ENCODE measurements around the gene HOXB4. TPM values are rescaled to one million over a fixed set of nuclear protein-coding genes. Genes with fewer than 3 reads are reported as not detected.
A peak's percentile ranks its signal among the peaks of the same experiment; 100 is the strongest.

The HOXB4 gene
- total RNA-seq, 1 experiment from 2014 or later: 11.3 TPM

GRCh38 chr17:48543854-48544348 is 34.2 kb downstream of the HOXB4 start:
- intact Hi-C loops (cut with micrococcal nuclease): no loop called here
- ChIA-PET POLR2A (no interaction called here), CTCF (no interaction called here), RAD21 (ENCODE audit: low non-redundant PET in 1 of 2, low total read pairs in 2 of 2, uncharacterized antibody in 2 of 2, unreplicated experiment in 2 of 2) (no interaction called here)
- Histone ChIP-seq H3K9me2 (ENCODE audit: insufficient read depth) (no peaks in the 10 kb centered on the region), H3K4me2 (ENCODE audit: low read length) (peak overlapping the region; percentile 69), H3K27ac (ENCODE audit: low read depth, low read length) (no peak overlapping the region), H3K79me2 (ENCODE audit: insufficient read depth, low read length) (no peaks in the 10 kb centered on the region), H2AFZ (ENCODE audit: low read depth, low read length, poor library complexity, severe bottlenecking) (no peak overlapping the region), H3K9ac (ENCODE audit: low read length) (peak overlapping the region; percentile 63), H3K4me1 (ENCODE audit: control insufficient read depth in 1 of 2, insufficient read depth in 2 of 2, low read length in 2 of 2) (peaks cover 0 to 10% of the 10 kb centered on the region in 2 experiments; a peak in 2 of 4 replicates), H3K27me3 (ENCODE audit: insufficient read depth, low read length) (no peaks in the 10 kb centered on the region), H3K9me3 (ENCODE audit: control insufficient read depth in 1 of 2, insufficient read depth in 1 of 2, low read depth in 1 of 2, low read length in 2 of 2) (no peaks in the 10 kb centered on the region), H3K36me3 (ENCODE audit: control insufficient read depth in 1 of 2, insufficient read depth in 2 of 2, low read length in 2 of 2) (no peaks in the 10 kb centered on the region), H4K20me1 (ENCODE audit: insufficient read depth) (no peaks in the 10 kb centered on the region), H3K4me3 (replicated peaks in 1 of 2; ENCODE audit: low read depth in 1 of 2, low read length in 2 of 2) (peak overlapping the region; percentile 49 to 59)
- no peak for TF ChIP-seq CBX3 (IDR thresholded peaks at IDR 0.05; ENCODE audit: low read depth)
- no peak for TF ChIP-seq POLR2A (IDR thresholded peaks at IDR 0.05; ENCODE audit: borderline replicate concordance, extremely low read depth, insufficient read depth, insufficient read length)
- TF ChIP-seq FOSL1 (IDR thresholded peaks at IDR 0.05; ENCODE audit: low read depth): no peak
- no peak for TF ChIP-seq ZNF274 (IDR thresholded peaks at IDR 0.05; ENCODE audit: low read depth, low read length)
- TF ChIP-seq ZFX (IDR thresholded peaks at IDR 0.05): no peak
- no peak for TF ChIP-seq EGR1 (IDR thresholded peaks at IDR 0.05; ENCODE audit: low read depth)
- no peak for TF ChIP-seq JUND (IDR thresholded peaks at IDR 0.05)
- TF ChIP-seq, protein P1, sequence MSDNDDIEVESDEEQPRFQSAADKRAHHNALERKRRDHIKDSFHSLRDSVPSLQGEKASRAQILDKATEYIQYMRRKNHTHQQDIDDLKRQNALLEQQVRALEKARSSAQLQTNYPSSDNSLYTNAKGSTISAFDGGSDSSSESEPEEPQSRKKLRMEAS (IDR thresholded peaks at IDR 0.05): no peak
- TF ChIP-seq ATF3 (IDR thresholded peaks at IDR 0.05): no peak
- no peak for TF ChIP-seq EZH2phosphoT487 (IDR thresholded peaks at IDR 0.05; ENCODE audit: borderline replicate concordance)
- no peak for TF ChIP-seq SRF (IDR thresholded peaks at IDR 0.05; ENCODE audit: low read depth)
- TF ChIP-seq CEBPB (IDR thresholded peaks at IDR 0.05; ENCODE audit: low read depth): no peak
- TF ChIP-seq RAD21 (IDR thresholded peaks at IDR 0.05; ENCODE audit: low read depth): no peak
- TF ChIP-seq SP1 (IDR thresholded peaks at IDR 0.05; ENCODE audit: low read depth): no peak
- TF ChIP-seq CTCF (IDR thresholded peaks at IDR 0.05 in 2 of 3, conservative IDR thresholded peaks at IDR 0.05 in 1 of 3; ENCODE audit: borderline replicate concordance in 1 of 3, insufficient read depth in 1 of 3, low read depth in 2 of 3, low read length in 2 of 3): no peak
- TF ChIP-seq YY1 (IDR thresholded peaks at IDR 0.05; ENCODE audit: extremely low read depth, insufficient replicate concordance, low read depth, low read length): no peak
- no TSS peak for BruUV-seq (replicated peaks)
- DNase-seq (ENCODE audit: low read depth, low spot score) (no peak), ATAC-seq (peak; percentile 49)
